Gastroesophageal sphincter (tissue), 3 donors: ENCODE measurements around the gene IPO11.

ENCODE experiments used
- POLR2A ChIP-seq, 2 donors: fragments of 450-650 bp; IDR thresholded peaks; one replicate each; pipeline ENCODE4 v1.6.1; 2017; ENCODE audit warnings: antibody characterized with exemption in 2 of 2, mild to moderate bottlenecking in 2 of 2, moderate library complexity in 1 of 2
- TF ChIP-seq, protein P1 (sequence below), 4 experiments: fragments of 200-600 bp in 2 of 4; fragments of 450-650 bp in 2 of 4; sonication (generic) in 1 of 4; IDR thresholded peaks; one replicate each; pipeline ENCODE4 v1.5.1; 2017 to 2019; ENCODE audit warnings: antibody characterized with exemption in 4 of 4, mild to moderate bottlenecking in 2 of 4, moderate library complexity in 2 of 4

DNA sequence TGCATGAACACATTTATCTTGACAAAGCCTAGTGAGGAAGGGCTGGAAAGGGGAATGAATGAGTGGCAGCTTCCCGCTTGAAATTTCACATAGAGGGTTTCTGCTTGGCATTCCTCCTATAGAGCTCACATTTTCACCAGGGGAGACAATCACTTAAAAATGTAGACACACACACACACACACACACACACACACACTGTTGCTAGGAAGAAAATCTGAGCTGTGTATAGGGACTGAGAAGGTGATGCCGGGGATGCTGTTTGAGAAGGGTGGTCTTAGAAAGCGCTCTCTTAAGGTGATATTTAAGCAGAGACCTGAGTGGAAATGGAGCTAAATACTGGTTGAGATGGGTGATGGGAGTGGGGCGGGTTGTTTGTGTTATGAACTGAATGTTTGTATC lies 236.5 kb downstream of the IPO11 start:
- TF ChIP-seq, protein P1, sequence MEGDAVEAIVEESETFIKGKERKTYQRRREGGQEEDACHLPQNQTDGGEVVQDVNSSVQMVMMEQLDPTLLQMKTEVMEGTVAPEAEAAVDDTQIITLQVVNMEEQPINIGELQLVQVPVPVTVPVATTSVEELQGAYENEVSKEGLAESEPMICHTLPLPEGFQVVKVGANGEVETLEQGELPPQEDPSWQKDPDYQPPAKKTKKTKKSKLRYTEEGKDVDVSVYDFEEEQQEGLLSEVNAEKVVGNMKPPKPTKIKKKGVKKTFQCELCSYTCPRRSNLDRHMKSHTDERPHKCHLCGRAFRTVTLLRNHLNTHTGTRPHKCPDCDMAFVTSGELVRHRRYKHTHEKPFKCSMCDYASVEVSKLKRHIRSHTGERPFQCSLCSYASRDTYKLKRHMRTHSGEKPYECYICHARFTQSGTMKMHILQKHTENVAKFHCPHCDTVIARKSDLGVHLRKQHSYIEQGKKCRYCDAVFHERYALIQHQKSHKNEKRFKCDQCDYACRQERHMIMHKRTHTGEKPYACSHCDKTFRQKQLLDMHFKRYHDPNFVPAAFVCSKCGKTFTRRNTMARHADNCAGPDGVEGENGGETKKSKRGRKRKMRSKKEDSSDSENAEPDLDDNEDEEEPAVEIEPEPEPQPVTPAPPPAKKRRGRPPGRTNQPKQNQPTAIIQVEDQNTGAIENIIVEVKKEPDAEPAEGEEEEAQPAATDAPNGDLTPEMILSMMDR (IDR thresholded peaks at IDR 0.05), result no peak
- no peak for TF ChIP-seq POLR2A (IDR thresholded peaks at IDR 0.05)
